GM18951 (cell line): Measurements from ENCODE around the gene KIFC3.
"Not testable (repeated sequence)": the region's sequence is repeated elsewhere in the genome, so short reads cannot be mapped to it uniquely, and the experiment has no call there.

Experiments
- POLR2A ChIP-seq: IDR thresholded peaks from 4 replicates; pipeline ENCODE4 v1.6.1; 2011; ENCODE audit warnings: mild to moderate bottlenecking; ENCODE audit not compliant: insufficient read length, insufficient read depth; ENCODE audit errors: extremely low read depth
- in situ Hi-C: fragments of 300-500 bp; cut with MboI; formaldehyde crosslinking; loops from one replicate; pipeline ENCODE4 v1.12.0; 2022; ENCODE audit warnings: low sequenced_read_pairs, mixed read lengths, inconsistent platforms; ENCODE audit not compliant: unreplicated experiment

The KIFC3 gene

GRCh38 chr16:57749856-57750452, 52.3 kb downstream of the KIFC3 start:
- no peak for TF ChIP-seq POLR2A
- in situ Hi-C loops: loop anchor here (10.0 kb wide), 1 partner anchor 135 kb away; no protein-coding TSS in a partner anchor

DNA sequence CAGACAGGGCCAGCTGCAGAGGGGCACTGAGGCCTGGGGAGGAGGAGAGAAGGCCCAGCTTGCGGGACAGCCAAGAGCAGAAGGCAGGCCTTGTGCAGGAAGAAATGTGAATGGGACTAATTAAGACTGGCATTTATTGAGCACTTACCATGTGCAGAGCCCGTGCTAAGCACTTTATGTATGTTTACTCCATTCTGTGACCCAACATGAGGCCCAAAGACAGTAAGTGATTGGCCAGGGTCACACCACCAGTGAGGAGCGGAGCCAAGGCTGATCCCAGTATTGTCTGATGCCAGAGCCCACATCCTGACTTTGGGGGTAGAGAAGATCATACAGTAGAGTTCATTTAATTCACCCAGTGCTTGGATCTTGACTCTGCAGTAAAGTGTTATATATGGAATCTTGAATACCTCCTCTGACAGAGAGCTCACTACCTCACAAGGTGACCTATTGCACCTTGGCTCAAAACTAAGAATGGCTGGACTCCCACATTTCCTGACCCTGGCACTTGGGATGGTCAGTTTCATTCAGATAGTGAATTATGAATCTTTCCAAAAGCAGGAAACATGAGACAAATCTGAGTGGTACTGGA, 53.1 kb downstream of the KIFC3 start:
- in situ Hi-C loops: no loop called here
- no peak for TF ChIP-seq POLR2A

- in situ Hi-C loops: no loop called here
- TF ChIP-seq POLR2A: no peak
These were observed 53.7 kb downstream of the KIFC3 start for GRCh38 chr16:57748596-57748995.

DNA sequence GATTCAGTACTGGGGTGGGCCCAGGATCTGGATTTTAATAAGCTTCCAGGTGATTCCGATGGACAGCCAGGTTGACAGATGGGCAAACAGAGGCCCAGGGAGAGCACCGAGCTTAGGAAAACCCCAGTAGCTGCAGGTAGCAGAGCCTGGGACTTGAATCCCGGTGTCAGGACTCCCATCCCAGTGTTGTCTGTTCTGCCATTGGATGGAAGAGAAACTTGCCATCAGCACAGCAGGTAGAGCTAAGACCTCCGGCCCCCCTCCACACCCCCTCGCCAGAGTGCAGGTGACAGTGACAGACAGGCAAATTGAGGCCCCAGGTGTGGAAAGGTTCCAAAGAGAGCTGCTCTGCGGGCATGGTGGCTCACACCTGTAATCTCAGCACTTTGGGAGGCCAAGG, 54.3 kb downstream of the KIFC3 start:
- no peak for TF ChIP-seq POLR2A
- in situ Hi-C loops: no loop called here

- TF ChIP-seq POLR2A: no peak
- in situ Hi-C loops: no loop called here
These were observed 54.8 kb downstream of the KIFC3 start for GRCh38 chr16:57747496-57747895.

GRCh38 chr16:57747091-57747490, 55.2 kb downstream of the KIFC3 start:
- TF ChIP-seq POLR2A: no peak
- in situ Hi-C loops: no loop called here

DNA sequence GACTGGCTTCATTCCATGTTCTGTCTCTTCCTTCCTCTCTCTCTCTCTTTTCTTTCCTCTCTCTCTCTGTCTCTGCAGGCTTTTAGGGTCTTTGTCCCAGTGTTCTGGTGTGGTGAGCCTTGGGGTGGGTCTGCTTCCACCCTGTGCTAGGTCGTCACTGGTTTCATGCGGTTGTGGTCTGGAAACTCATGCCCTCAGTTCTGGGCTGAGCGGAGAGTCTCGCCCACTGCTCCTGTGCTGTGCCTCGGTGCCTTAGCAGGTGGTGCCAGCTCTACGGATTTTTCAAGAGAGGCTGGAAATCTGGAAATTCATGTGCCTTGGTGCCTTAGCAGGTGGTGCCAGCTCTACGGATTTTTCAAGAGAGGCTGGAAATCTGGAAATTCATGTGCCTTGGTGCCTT, 56.0 kb downstream of the KIFC3 start:
- in situ Hi-C loops: not testable (repeated sequence)

GRCh38 chr16:57745768-57746167, 56.5 kb downstream of the KIFC3 start:
- in situ Hi-C loops: no loop called here

GRCh38 chr16:57744642-57744903, 57.7 kb downstream of the KIFC3 start:
- in situ Hi-C loops: no loop called here
- no peak for TF ChIP-seq POLR2A

More at GRCh38 chr16:57745768-57746167, 56.5 kb downstream of the KIFC3 start:
- no peak for TF ChIP-seq POLR2A

GRCh38 chr16:57743886-57744641, 58.2 kb downstream of the KIFC3 start:
- in situ Hi-C loops: no loop called here
- no peak for TF ChIP-seq POLR2A

- no peak for TF ChIP-seq POLR2A
- in situ Hi-C loops: no loop called here
These were observed 58.8 kb downstream of the KIFC3 start for GRCh38 chr16:57743458-57743857.

GRCh38 chr16:57742543-57742942, 59.7 kb downstream of the KIFC3 start:
- in situ Hi-C loops: no loop called here

GRCh38 chr16:57741660-57742191, 60.6 kb downstream of the KIFC3 start:
- no peak for TF ChIP-seq POLR2A
- in situ Hi-C loops: no loop called here

More at GRCh38 chr16:57742543-57742942, 59.7 kb downstream of the KIFC3 start:
- no peak for TF ChIP-seq POLR2A
